Nephron progenitor cell (in vitro differentiated cells): ENCODE measurements around the gene COL11A2.

Experiments
- DNase-seq: peaks from one replicate; pipeline ENCODE4 v3.0.0; 2021
- H3K27ac Mint-ChIP-seq: 2 replicates; pipeline ENCODE4 v1.8.0; 2021; ENCODE audit warnings: mild to moderate bottlenecking, moderate library complexity, mixed read lengths
- H3K27me3 Mint-ChIP-seq: 2 replicates; pipeline ENCODE4 v1.8.0; 2021; ENCODE audit warnings: mild to moderate bottlenecking, low read depth, mixed read lengths; ENCODE audit not compliant: poor library complexity
- H3K36me3 Mint-ChIP-seq: 2 replicates; pipeline ENCODE4 v1.8.0; 2021; ENCODE audit warnings: low read depth, mixed read lengths
- H3K4me1 Mint-ChIP-seq: 2 replicates; pipeline ENCODE4 v1.8.0; 2021; ENCODE audit warnings: mixed read lengths
- H3K4me3 Mint-ChIP-seq: 2 replicates; pipeline ENCODE4 v1.8.0; 2021; ENCODE audit warnings: mild to moderate bottlenecking, moderate library complexity, mixed read lengths
- H3K9me3 Mint-ChIP-seq: 2 replicates; pipeline ENCODE4 v1.8.0; 2021; ENCODE audit warnings: mild to moderate bottlenecking, moderate library complexity, mixed read lengths
- TF ChIP-seq, protein P1 (sequence below): fragments of 200-600 bp; sonication (generic); IDR thresholded peaks from 2 replicates; pipeline ENCODE4 v1.5.0; 2021; ENCODE audit warnings: antibody characterized with exemption

COL11A2 gene

GRCh38 chr6:33213166-33213988 is 21.1 kb upstream of the COL11A2 start:
- Mint-ChIP-seq H3K27ac (no peak overlapping the region), H3K4me3 (peak overlapping the region; percentile 85), H3K27me3 (peaks cover 72% of the 10 kb centered on the region), H3K4me1 (peaks cover 72% of the 10 kb centered on the region), H3K9me3 (no peaks in the 10 kb centered on the region), H3K36me3 (peaks cover 22% of the 10 kb centered on the region)
- TF ChIP-seq, protein P1, sequence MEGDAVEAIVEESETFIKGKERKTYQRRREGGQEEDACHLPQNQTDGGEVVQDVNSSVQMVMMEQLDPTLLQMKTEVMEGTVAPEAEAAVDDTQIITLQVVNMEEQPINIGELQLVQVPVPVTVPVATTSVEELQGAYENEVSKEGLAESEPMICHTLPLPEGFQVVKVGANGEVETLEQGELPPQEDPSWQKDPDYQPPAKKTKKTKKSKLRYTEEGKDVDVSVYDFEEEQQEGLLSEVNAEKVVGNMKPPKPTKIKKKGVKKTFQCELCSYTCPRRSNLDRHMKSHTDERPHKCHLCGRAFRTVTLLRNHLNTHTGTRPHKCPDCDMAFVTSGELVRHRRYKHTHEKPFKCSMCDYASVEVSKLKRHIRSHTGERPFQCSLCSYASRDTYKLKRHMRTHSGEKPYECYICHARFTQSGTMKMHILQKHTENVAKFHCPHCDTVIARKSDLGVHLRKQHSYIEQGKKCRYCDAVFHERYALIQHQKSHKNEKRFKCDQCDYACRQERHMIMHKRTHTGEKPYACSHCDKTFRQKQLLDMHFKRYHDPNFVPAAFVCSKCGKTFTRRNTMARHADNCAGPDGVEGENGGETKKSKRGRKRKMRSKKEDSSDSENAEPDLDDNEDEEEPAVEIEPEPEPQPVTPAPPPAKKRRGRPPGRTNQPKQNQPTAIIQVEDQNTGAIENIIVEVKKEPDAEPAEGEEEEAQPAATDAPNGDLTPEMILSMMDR: no peak
- DNase-seq: peak; percentile 55

GRCh38 chr6:33212857-33213165 is 20.5 kb upstream of the COL11A2 start:
- no peak for DNase-seq
- Mint-ChIP-seq H3K4me3 (peak overlapping the region; percentile 85), H3K27me3 (peaks cover 66% of the 10 kb centered on the region), H3K36me3 (peaks cover 22% of the 10 kb centered on the region), H3K27ac (no peak overlapping the region), H3K4me1 (peaks cover 72% of the 10 kb centered on the region), H3K9me3 (no peaks in the 10 kb centered on the region)
- TF ChIP-seq, protein P1: no peak

- TF ChIP-seq, protein P1: no peak
- Mint-ChIP-seq H3K4me3 (peak overlapping the region; percentile 56), H3K9me3 (no peaks in the 10 kb centered on the region), H3K36me3 (peaks cover 22% of the 10 kb centered on the region), H3K27ac (no peak overlapping the region), H3K27me3 (peaks cover 57% of the 10 kb centered on the region), H3K4me1 (peaks cover 72% of the 10 kb centered on the region)
- no peak for DNase-seq
Measured at GRCh38 chr6:33211666-33212422, 19.6 kb upstream of the COL11A2 start.

DNA sequence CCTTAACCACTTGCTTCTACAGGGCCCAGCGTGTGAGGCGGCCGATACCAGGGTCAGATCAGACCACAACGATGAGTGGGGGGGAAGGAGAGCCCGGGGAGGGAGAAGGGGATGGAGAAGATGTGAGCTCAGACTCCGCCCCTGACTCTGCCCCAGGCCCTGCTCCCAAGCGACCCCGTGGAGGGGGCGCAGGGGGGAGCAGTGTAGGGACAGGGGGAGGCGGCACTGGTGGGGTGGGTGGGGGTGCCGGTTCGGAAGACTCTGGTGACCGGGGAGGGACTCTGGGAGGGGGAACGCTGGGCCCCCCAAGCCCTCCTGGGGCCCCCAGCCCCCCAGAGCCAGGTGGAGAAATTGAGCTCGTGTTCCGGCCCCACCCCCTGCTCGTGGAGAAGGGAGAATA is 18.9 kb upstream of the COL11A2 start:
- TF ChIP-seq, protein P1: no peak
- Mint-ChIP-seq H3K27me3 (peaks cover 54% of the 10 kb centered on the region), H3K27ac (no peak overlapping the region), H3K36me3 (peaks cover 22% of the 10 kb centered on the region), H3K4me1 (peaks cover 76% of the 10 kb centered on the region), H3K4me3 (no peak overlapping the region), H3K9me3 (no peaks in the 10 kb centered on the region)
- no peak for DNase-seq

GRCh38 chr6:33209856-33210255 is 17.6 kb upstream of the COL11A2 start:
- Mint-ChIP-seq H3K27me3 (peaks cover 57% of the 10 kb centered on the region), H3K9me3 (no peaks in the 10 kb centered on the region), H3K27ac (no peak overlapping the region), H3K4me3 (peak overlapping the region; percentile 90), H3K4me1 (peaks cover 76% of the 10 kb centered on the region), H3K36me3 (peaks cover 22% of the 10 kb centered on the region)
- no peak for DNase-seq
- TF ChIP-seq, protein P1: no peak
